Loucy (cell line): ENCODE data around the gene LHX4.

ENCODE experiments used
- CTCF ChIP-seq: fragments of 200-600 bp; sonication (generic); conservative IDR thresholded peaks from 2 replicates; pipeline ENCODE4 v1.5.1; 2014; ENCODE audit warnings: mild to moderate bottlenecking, antibody characterized with exemption, low read length
- EZH2phosphoT487 ChIP-seq: fragments of 200-600 bp; IDR thresholded peaks from 2 replicates; pipeline ENCODE4 v1.6.1; 2018; ENCODE audit warnings: antibody characterized with exemption, mild to moderate bottlenecking, moderate library complexity, borderline replicate concordance

DNA sequence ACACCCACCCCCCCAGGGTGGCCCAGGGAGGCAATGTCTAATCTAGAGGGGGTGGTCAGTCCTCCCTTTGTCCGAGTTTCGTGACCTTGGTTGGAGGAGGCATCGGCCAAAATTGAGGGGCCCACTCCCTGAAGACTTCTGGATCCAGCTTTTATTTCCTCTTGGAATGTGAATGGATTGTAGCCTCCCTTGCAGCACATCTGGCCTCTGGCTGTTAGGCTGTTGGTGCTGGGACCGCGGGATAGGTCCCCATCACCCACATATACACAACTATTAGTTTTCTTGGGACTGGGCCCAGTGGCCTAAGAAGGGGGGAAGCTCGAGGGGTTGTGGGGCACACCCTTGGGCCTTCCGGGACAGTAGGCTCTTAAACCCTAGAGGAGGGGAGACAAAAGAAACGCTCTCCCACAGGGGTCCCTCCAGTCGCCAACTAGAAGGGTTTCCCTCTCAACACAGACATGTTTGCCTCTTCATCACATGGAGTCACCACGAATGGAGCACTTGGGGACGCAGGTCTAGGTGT, 2.5 kb downstream of the LHX4 start:
- TF ChIP-seq CTCF (no peak), EZH2phosphoT487 (no peak)
